NT2/D1 (cell line): ENCODE results near the gene CIDEB.

Experiments
- YY1 ChIP-seq: IDR thresholded peaks from 2 replicates; pipeline ENCODE4 v1.6.1; 2011; ENCODE audit not compliant: insufficient read length, insufficient read depth
- ZNF274 ChIP-seq: IDR thresholded peaks from 2 replicates; pipeline ENCODE4 v1.6.1; 2011; ENCODE audit warnings: mild to moderate bottlenecking, low read depth, low read length

DNA sequence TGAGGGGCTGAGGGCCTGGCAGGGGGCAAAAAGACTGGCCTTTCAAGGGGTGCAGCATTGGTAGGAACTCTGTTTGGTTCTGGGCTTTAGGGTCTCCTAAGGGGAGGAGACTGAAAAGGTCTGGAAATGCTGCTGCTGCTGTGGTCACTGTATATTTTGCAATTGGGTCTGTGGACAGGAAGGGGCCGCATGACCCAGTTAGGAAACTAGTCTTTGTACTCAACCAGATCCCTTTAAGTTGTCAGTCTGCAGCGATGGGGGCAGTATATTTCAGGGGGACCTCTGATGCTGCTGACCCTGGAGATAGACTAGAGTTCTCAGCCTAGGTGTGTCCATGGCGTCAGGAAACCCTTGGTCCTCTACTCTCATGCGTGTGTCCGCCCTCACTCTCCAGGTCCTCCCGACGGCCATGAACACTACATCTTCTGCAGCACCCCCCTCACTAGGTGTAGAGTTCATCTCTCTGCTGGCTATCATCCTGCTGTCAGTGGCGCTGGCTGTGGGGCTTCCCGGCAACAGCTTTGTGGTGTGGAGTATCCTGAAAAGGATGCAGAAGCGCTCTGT, 7.5 kb upstream of the CIDEB start:
- no peak for TF ChIP-seq ZNF274
- TF ChIP-seq YY1, result no peak
